22Rv1 (cell line): ENCODE results near the gene INPP5A.

Source experiments
- CTCF ChIP-seq: fragments of 450-650 bp; IDR thresholded peaks from 2 replicates; pipeline ENCODE4 v1.5.1; 2017; ENCODE audit warnings: mild to moderate bottlenecking
- ZFX ChIP-seq: fragments of 450-650 bp; IDR thresholded peaks from 2 replicates; pipeline ENCODE4 v1.6.1; 2017; ENCODE audit warnings: antibody characterized with exemption, borderline replicate concordance

- no peak for TF ChIP-seq CTCF
- TF ChIP-seq ZFX, result no peak
Observed at GRCh38 chr10:132550366-132551092, 12.9 kb downstream of the INPP5A start.
